Measurements from ENCODE around the gene SLC7A11. TPM values are rescaled to one million over a fixed set of nuclear protein-coding genes. Genes with fewer than 3 reads are reported as not detected.
A peak's percentile ranks its signal among the peaks of the same experiment; 100 is the strongest.

The SLC7A11 gene
- total and polyA plus RNA-seq, 5 donors = 2.1 to 7.3 (median 6.2) TPM

GRCh38 chr4:138262469-138262868 is 20.3 kb upstream of the SLC7A11 start:
- DNase-seq (no peak), ATAC-seq (no peak)
- Histone ChIP-seq H3K9me3 (ENCODE audit: control insufficient read depth, low read length) (no peaks in the 10 kb centered on the region), H3K4me1 (ENCODE audit: control insufficient read depth, insufficient read depth, low read length) (no peaks in the 10 kb centered on the region), H3K4me3 (ENCODE audit: low read length) (no peak overlapping the region), H3K27ac (ENCODE audit: low read length) (no peak overlapping the region), H3K27me3 (ENCODE audit: control insufficient read depth, insufficient read depth) (no peaks in the 10 kb centered on the region)
- WGBS = 55% methylated on average over 3 of the region's 3 CpGs
- intact Hi-C loops (cut with DNase I) = no loop called here

- intact Hi-C loops (cut with DNase I) = no loop called here
- peak; percentile 76 to 86 for ATAC-seq
These were observed 19.9 kb upstream of the SLC7A11 start for GRCh38 chr4:138262030-138262429.

GRCh38 chr4:138259824-138260223 is 17.7 kb upstream of the SLC7A11 start:
- WGBS = 25% methylated on average over 2 of the region's 2 CpGs
- intact Hi-C loops (cut with DNase I) = no loop called here
- Histone ChIP-seq H3K4me3 (ENCODE audit: low read length) (no peak overlapping the region), H3K27me3 (ENCODE audit: control insufficient read depth, insufficient read depth) (no peaks in the 10 kb centered on the region), H3K27ac (ENCODE audit: low read length) (no peak overlapping the region), H3K9me3 (ENCODE audit: control insufficient read depth, low read length) (no peaks in the 10 kb centered on the region), H3K4me1 (ENCODE audit: control insufficient read depth, insufficient read depth, low read length) (no peaks in the 10 kb centered on the region)
- no peak for ATAC-seq
- no peak for DNase-seq

More at GRCh38 chr4:138262030-138262429, 19.9 kb upstream of the SLC7A11 start:
- Histone ChIP-seq H3K27ac (ENCODE audit: low read length) (no peak overlapping the region), H3K9me3 (ENCODE audit: control insufficient read depth, low read length) (no peaks in the 10 kb centered on the region), H3K4me1 (ENCODE audit: control insufficient read depth, insufficient read depth, low read length) (no peaks in the 10 kb centered on the region), H3K4me3 (ENCODE audit: low read length) (no peak overlapping the region), H3K27me3 (ENCODE audit: control insufficient read depth, insufficient read depth) (no peaks in the 10 kb centered on the region)
- 46% methylated on average over 4 of the region's 4 CpGs for WGBS
- no peak for DNase-seq

GRCh38 chr4:138259271-138259670 is 17.1 kb upstream of the SLC7A11 start:
- Histone ChIP-seq H3K9me3 (ENCODE audit: control insufficient read depth, low read length) (no peaks in the 10 kb centered on the region), H3K27me3 (ENCODE audit: control insufficient read depth, insufficient read depth) (no peaks in the 10 kb centered on the region), H3K4me1 (ENCODE audit: control insufficient read depth, insufficient read depth, low read length) (no peaks in the 10 kb centered on the region), H3K27ac (ENCODE audit: low read length) (no peak overlapping the region), H3K4me3 (ENCODE audit: low read length) (no peak overlapping the region)
- intact Hi-C loops (cut with DNase I) = no loop called here
- DNase-seq (no peak), ATAC-seq (no peak)
- 58% methylated on average over 4 of the region's 4 CpGs for WGBS

GRCh38 chr4:138256608-138257007 is 14.5 kb upstream of the SLC7A11 start:
- DNase-seq (no peak), ATAC-seq (no peak)
- 93% methylated on average over 5 of the region's 5 CpGs for WGBS
- Histone ChIP-seq H3K4me1 (ENCODE audit: control insufficient read depth, insufficient read depth, low read length) (no peaks in the 10 kb centered on the region), H3K27ac (ENCODE audit: low read length) (peak overlapping the region; percentile 70), H3K9me3 (ENCODE audit: control insufficient read depth, low read length) (no peaks in the 10 kb centered on the region), H3K27me3 (ENCODE audit: control insufficient read depth, insufficient read depth) (no peaks in the 10 kb centered on the region), H3K4me3 (ENCODE audit: low read length) (no peak overlapping the region)
- intact Hi-C loops (cut with DNase I) = no loop called here

GRCh38 chr4:138255917-138256597 is 13.9 kb upstream of the SLC7A11 start:
- no peaks in the 10 kb centered on the region for H3K27me3 ChIP-seq (ENCODE audit: control insufficient read depth, insufficient read depth)
- 89% methylated on average over 9 of the region's 9 CpGs for WGBS
- H3K9me3 ChIP-seq (ENCODE audit: control insufficient read depth, low read length) = no peaks in the 10 kb centered on the region
- DNase-seq (no peak), ATAC-seq (no peak)
- intact Hi-C loops (cut with DNase I) = no loop called here
- peak overlapping the region; percentile 70 for H3K27ac ChIP-seq (ENCODE audit: low read length)
- no peaks in the 10 kb centered on the region for H3K4me1 ChIP-seq (ENCODE audit: control insufficient read depth, insufficient read depth, low read length)
- no peak overlapping the region for H3K4me3 ChIP-seq (ENCODE audit: low read length)

- ATAC-seq = no peak
- no peaks in the 10 kb centered on the region for H3K4me1 ChIP-seq (ENCODE audit: control insufficient read depth, insufficient read depth, low read length)
- H3K9me3 ChIP-seq (ENCODE audit: control insufficient read depth, low read length) = no peaks in the 10 kb centered on the region
- 80% methylated on average over 2 of the region's 2 CpGs for WGBS
- DNase-seq = no peak
- no peak overlapping the region for H3K4me3 ChIP-seq (ENCODE audit: low read length)
- H3K27ac ChIP-seq (ENCODE audit: low read length) = no peak overlapping the region
- intact Hi-C loops (cut with DNase I) = no loop called here
- no peaks in the 10 kb centered on the region for H3K27me3 ChIP-seq (ENCODE audit: control insufficient read depth, insufficient read depth)
These were observed 10.4 kb upstream of the SLC7A11 start for GRCh38 chr4:138252551-138252950.

GRCh38 chr4:138251938-138252337 is 9.8 kb upstream of the SLC7A11 start:
- Histone ChIP-seq H3K4me1 (ENCODE audit: control insufficient read depth, insufficient read depth, low read length) (no peaks in the 10 kb centered on the region), H3K9me3 (ENCODE audit: control insufficient read depth, low read length) (no peaks in the 10 kb centered on the region), H3K4me3 (ENCODE audit: low read length) (no peak overlapping the region), H3K27me3 (ENCODE audit: control insufficient read depth, insufficient read depth) (no peaks in the 10 kb centered on the region), H3K27ac (ENCODE audit: low read length) (no peak overlapping the region)
- intact Hi-C loops (cut with DNase I) = no loop called here
- DNase-seq (no peak), ATAC-seq (no peak)
- 72% methylated on average over 5 of the region's 5 CpGs for WGBS

- intact Hi-C loops (cut with DNase I) = no loop called here
- no peak for ATAC-seq
- no peaks in the 10 kb centered on the region for H3K4me1 ChIP-seq (ENCODE audit: control insufficient read depth, insufficient read depth, low read length)
- 54% methylated on average over 2 of the region's 2 CpGs for WGBS
- no peaks in the 10 kb centered on the region for H3K27me3 ChIP-seq (ENCODE audit: control insufficient read depth, insufficient read depth)
- no peak overlapping the region for H3K27ac ChIP-seq (ENCODE audit: low read length)
- DNase-seq = no peak
- no peak overlapping the region for H3K4me3 ChIP-seq (ENCODE audit: low read length)
- no peaks in the 10 kb centered on the region for H3K9me3 ChIP-seq (ENCODE audit: control insufficient read depth, low read length)
These were observed 7.0 kb upstream of the SLC7A11 start for GRCh38 chr4:138249132-138249531.

GRCh38 chr4:138248058-138248457 is 5.9 kb upstream of the SLC7A11 start:
- H3K4me1 ChIP-seq (ENCODE audit: control insufficient read depth, insufficient read depth, low read length) = no peaks in the 10 kb centered on the region
- H3K4me3 ChIP-seq (ENCODE audit: low read length) = no peak overlapping the region
- intact Hi-C loops (cut with DNase I) = no loop called here
- H3K9me3 ChIP-seq (ENCODE audit: control insufficient read depth, low read length) = no peaks in the 10 kb centered on the region
- ATAC-seq = no peak
- DNase-seq = no peak
- H3K27ac ChIP-seq (ENCODE audit: low read length) = no peak overlapping the region
- 90% methylated on average over 2 of the region's 2 CpGs for WGBS
- no peaks in the 10 kb centered on the region for H3K27me3 ChIP-seq (ENCODE audit: control insufficient read depth, insufficient read depth)

GRCh38 chr4:138247643-138248042 is 5.5 kb upstream of the SLC7A11 start:
- WGBS = 90% methylated on average over 3 of the region's 3 CpGs
- Histone ChIP-seq H3K4me1 (ENCODE audit: control insufficient read depth, insufficient read depth, low read length) (no peaks in the 10 kb centered on the region), H3K27ac (ENCODE audit: low read length) (no peak overlapping the region), H3K4me3 (ENCODE audit: low read length) (no peak overlapping the region), H3K9me3 (ENCODE audit: control insufficient read depth, low read length) (no peaks in the 10 kb centered on the region), H3K27me3 (ENCODE audit: control insufficient read depth, insufficient read depth) (no peaks in the 10 kb centered on the region)
- DNase-seq = no peak
- intact Hi-C loops (cut with DNase I) = no loop called here
- ATAC-seq = no peak

GRCh38 chr4:138243369-138243768 is 1.2 kb upstream of the SLC7A11 start:
- Histone ChIP-seq H3K27me3 (ENCODE audit: control insufficient read depth, insufficient read depth) (no peaks in the 10 kb centered on the region), H3K4me3 (ENCODE audit: low read length) (no peak overlapping the region), H3K9me3 (ENCODE audit: control insufficient read depth, low read length) (no peaks in the 10 kb centered on the region), H3K27ac (ENCODE audit: low read length) (no peak overlapping the region), H3K4me1 (ENCODE audit: control insufficient read depth, insufficient read depth, low read length) (no peaks in the 10 kb centered on the region)
- intact Hi-C loops (cut with DNase I) = no loop called here
- WGBS = 97% methylated on average over 3 of the region's 3 CpGs
- ATAC-seq = no peak
- no peak for DNase-seq

Data from right cardiac atrium (tissue), 5 donors.